CD4-positive, alpha-beta T cell treated with Interleukin-1 beta for 1 hour (primary cell): Measurements from ENCODE around the gene SYN1.

ENCODE experiments used
- DNase-seq, 2 donors: peaks; one replicate each; pipeline ENCODE4 v3.0.0-alpha.2; 2020 to 2022

The SYN1 gene

DNA sequence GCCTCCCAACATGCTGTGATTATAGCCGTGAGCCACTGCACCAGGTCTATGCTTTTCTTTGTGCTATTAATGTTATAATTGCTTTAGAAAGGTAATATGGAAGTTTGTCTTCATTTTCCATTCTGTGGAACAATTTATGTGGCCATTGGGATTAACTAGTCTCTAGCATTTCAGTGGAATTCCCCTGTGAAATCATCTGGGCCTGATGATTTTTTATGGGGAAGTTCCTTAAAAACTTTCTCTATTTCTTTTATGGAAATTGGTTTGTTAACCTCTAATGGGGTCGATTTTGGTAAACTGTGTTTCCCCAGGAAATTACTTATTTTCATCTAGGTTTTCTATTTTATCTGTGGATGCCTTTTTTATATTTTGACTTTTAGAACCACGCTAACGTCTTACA is 26.1 kb downstream of the SYN1 start:
- no peak for DNase-seq

DNA sequence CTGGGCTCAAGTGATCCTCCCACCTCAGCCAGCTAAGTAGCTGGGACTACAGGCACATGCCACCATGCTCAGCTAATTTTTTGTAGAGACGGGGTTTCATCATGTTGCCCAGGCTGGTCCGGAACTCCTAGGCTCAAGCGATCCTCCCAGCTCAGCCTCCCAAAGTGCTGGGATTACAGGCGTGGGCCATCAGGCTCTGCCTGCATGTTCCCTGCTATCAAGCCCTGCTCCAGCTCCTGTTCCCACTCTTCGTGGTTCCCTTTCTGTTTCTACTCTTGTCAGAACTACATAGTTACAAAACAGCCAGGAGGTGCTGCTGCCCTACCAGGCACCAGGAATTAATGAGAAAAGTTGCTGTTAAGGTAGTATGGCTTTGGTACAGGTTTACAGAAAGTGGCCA is 28.7 kb downstream of the SYN1 start:
- DNase-seq = no peak

DNA sequence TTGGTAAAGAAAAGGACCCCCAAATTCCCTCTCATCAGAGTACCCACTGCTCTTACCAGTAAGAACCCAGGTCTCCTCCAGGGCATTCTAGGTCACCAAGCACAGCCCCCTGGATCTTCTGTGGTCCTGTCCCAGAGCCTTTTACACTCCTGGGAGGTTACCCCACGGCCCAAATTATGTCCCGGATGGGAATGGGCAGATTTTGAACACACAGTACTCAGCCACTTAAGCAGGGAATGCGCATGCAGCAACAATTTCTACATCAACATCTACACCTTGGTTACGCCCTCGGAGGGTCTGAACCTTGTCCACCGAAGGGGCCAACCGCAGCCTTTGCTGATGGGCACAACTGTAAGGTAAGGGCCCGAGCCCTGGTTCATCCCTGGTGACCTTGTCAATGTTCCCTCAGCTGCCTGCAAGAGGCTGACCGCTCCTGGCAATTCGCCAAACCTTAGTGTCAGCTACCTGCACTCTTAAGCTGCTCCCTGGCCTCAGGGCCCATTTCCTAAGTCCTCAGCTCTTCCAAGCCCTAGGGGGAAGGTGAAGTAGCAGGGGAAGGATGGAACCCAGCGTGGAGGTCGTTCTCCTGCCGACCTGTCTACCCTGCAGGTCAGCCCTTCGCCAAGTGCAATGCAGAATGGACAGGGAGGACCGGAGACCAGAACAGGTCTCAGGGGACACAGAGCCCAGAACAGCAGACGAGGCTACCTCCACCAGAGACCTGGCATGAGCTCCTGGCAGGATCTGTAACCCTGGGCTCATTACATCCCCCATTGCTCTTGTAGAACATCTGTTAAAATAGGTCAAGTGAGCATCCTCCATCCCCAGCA is 31.5 kb downstream of the SYN1 start:
- DNase-seq = no peak

DNA sequence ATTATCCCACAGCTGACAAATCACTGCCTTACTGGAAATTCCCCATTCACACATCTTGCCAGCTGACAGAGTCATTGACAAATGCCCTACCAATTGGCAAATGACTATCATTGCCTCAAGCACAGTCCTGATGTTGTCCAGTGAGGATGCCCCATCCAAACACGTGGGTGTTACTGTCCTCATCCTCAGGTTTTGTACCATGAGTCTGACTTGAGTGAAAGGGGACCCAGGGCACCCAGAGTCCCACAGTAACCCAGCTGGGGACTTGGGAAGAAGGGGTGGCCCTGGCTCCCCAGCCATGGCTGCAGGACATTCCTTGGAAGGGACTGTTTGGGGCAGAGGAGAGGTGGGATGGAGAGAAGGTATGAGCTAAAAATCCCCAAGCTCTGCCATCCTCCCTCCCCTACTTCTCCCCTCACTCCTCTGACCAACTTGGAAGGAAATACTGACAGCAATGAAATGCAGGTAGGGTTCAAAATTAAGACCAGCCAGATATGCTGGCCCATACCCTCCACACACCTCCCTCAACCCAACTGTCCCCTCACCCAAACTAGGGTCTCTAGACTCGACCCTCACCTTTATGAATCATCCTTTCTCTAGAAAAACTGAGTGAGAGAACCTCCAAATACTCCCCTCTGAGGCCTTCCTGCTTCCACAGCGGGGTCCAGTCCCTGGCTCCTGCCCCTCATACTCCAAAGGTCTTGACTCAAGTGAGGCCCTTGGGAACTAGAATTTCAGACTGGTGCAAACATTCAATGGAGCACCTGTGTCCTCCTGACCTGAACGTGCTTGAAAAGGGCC is 32.4 kb downstream of the SYN1 start:
- DNase-seq = no peak

DNA sequence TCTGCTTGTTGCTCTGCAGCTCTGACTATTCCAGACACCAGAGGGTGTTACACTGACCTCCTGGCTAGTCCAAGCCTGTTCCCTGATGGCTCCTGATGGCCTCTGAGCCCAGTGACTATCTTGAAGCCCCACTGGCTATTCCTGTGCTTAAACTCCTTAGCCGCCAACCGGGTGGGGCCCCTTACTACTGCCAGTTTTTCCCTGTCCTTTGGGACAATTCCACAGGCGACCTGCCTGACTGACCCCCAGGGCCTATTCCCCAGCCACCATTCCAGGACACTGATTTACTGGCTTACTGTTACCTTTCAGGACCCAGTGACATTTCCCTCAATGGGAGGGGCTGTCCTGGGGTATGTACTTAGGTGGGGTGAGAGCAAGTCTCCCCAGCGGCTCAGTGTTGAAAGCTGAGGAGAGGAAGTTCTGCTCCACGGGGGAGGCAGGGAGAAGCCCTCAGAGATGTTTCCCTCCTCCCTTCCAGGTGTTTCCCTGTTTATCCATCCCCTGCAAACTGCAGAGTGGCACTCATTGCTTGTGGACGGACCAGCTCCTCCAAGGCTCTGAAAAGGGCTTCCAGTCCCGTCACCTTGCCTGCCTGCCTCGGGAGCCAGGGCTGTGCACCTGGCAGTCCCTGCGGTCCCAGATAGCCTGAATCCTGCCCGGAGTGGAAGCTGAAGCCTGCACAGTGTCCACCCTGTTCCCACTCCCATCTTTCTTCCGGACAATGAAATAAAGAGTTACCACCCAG is 33.4 kb downstream of the SYN1 start:
- DNase-seq = no peak

DNA sequence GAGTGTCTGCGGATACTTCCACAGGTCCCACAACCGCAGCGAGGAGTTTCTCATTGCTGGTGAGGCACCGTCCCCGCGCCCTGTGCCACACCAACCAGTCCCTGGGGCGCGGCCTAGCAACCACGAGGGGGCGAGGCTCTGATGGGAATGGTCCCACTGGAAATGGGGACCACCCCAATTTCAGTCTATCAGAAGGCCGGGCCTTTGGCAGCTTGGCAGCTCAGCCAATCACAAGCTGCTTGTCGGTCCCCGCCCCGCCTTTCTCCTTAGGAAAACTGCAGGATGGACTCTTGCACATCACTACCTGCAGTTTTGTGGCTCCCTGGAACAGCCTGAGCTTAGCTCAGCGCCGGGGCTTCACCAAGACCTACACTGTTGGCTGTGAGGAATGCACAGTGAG is 34.4 kb downstream of the SYN1 start:
- DNase-seq = no peak

DNA sequence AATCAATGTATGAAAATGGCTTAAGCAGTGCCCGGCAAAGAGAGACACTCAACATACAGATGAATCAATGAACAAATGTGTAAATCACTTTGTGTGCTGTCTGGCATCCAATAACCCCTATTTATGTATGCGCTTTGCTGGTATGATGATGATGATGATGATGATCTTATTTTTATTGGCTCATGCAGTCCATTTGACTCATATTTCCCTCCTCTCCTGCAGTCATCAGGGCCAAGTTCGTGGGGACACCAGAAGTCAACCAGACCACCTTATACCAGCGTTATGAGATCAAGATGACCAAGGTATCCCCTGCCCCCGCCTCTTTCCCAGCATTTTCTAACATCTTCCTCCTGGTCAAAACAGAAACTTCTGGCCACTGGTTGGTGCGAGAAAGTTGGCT is 34.9 kb downstream of the SYN1 start:
- no peak for DNase-seq

DNA sequence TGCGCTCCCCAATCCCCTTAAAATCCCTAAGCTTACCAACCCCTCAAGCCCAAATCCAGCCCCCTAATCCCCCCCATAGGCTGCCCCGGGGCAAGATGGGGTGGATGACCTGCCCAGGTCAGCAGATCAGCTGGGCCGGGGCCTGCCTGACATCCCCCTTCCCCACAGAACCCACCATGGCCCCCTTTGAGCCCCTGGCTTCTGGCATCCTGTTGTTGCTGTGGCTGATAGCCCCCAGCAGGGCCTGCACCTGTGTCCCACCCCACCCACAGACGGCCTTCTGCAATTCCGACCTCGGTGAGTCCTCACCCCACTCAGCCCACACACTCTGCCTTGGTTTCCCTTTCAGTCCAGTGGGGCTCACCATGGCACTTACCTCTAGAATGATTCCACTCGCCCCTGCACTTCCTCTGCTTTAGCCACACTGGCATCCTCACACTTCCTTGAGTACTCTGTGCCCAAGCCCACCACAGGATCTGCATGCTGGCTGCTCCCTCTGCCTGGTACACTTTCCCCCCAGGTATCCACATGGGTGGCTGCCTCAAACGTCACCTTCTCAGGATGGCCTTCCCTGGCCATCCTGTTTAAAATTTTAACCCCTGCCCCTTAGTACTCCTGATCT is 36.3 kb downstream of the SYN1 start:
- no peak for DNase-seq

DNA sequence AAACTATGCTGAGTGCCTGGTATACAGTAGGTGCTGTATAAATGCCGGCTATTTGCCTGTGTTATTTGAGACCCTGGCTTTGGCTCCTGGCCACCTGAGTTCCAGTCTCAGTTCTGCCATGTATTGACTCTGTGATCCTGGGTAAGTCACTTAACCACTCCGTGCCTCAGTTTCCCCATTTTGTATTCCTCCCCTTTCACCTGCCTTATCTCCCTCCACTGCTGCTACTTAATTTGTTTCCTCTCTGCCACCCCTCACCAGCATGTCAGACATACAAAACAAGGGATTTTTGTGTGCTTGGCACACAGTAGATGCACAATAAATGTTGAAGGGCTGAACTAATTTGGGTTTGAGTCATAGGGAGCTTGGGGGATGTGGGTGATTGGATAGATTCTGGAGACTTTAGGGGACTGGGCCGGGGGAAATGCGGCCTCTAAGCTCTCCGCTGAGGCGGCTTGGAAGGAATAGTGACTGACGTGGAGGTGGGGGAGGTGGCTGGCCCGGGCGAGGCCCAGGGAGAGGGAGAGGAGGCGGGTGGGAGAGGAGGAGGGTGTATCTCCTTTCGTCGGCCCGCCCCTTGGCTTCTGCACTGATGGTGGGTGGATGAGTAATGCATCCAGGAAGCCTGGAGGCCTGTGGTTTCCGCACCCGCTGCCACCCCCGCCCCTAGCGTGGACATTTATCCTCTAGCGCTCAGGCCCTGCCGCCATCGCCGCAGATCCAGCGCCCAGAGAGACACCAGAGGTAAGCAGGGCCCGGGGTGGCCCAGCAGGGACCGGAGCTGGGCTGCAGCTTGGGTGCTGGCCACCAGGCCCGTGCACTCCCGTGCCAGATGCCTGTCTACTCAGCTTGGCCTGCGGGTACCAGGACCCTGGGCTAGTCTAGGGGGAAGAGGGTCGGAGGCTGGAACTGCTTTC is 37.7 kb downstream of the SYN1 start, which contains the start of gene TIMP1:
TSS of gene TIMP1 (plus strand) at position 706 of the 917 bp plus-strand sequence. CDS start 980 bp downstream, outside the sequence.
- peak; percentile 81 to 86 for DNase-seq

DNA sequence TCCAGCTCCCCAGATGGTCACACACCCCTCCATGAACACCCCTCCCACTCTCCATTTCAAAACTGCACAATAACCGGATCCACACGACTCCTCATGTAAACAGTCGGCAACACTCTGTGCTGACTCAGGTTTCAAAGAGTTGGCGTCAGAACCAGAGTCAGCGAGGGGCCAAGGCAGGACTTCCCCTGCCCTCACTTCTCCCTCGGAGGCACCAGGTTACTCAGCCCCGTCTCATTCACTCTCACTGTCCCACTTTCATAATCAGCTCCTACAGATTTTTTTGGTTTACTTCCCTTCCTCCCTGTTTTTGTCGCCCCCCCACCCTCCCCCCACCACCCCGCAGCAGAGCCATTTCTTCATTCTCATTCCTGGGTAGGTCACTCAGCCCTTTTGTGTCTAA is 40.1 kb downstream of the SYN1 start:
- peak; percentile 18 to 69 for DNase-seq

DNA sequence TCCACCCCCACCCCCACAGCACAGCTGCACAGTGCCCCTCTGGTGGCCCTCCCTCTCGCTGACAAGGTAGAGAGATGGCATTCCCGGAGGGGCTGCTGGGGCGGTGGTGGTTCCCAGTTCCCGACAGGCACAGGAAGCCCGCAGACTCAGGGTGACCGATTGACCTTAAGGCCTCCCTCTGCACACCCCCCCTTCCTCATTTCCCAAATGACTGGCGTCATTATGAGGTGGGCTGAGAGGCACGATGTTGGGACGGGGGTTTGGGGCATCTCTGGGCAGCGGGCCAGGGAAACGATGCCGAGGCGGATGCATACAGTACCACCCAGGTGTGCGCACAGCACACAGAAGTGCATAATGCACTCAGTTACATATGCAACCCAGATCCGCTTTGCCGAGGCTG is 41.0 kb downstream of the SYN1 start:
- peak in 1 of 2 donors; percentile 36 for DNase-seq

DNA sequence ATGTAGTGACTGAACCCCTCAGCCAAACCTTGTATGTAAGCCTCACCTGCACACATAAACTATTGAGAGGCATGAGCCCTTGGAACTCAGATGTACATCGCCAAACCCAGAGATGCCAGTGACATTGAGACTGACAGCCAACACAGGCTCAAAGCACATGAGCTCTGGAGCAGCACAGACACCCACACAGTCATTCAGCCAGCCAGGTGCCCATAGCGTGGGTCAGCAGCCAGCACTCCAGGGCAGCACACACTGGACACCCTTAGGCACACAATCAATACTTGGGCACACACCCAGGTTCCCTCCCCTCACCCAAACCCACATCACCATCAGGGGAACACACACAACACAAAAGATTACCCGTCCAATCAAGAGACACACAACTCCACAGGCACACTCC is 41.8 kb downstream of the SYN1 start:
- DNase-seq = no peak

DNA sequence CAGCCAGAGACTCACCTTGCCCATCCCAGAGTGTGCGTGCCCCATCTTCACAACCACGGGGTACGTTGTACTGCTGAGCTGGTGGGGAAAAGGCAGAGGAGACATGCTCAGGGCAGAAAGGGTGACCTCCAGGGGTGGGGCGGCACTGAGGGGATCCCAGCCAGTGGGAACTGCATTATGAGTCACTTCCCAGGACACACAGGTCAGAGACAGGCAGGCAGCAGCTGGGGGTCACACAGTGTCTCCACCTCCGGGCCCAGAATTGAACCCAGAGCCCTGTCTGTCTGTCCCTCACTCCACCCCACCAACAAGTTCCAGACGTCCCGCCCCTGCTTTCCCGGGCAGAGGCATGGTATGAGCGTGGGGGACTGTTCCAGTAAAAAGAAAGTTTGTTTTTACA is 42.2 kb downstream of the SYN1 start:
- DNase-seq = no peak

DNA sequence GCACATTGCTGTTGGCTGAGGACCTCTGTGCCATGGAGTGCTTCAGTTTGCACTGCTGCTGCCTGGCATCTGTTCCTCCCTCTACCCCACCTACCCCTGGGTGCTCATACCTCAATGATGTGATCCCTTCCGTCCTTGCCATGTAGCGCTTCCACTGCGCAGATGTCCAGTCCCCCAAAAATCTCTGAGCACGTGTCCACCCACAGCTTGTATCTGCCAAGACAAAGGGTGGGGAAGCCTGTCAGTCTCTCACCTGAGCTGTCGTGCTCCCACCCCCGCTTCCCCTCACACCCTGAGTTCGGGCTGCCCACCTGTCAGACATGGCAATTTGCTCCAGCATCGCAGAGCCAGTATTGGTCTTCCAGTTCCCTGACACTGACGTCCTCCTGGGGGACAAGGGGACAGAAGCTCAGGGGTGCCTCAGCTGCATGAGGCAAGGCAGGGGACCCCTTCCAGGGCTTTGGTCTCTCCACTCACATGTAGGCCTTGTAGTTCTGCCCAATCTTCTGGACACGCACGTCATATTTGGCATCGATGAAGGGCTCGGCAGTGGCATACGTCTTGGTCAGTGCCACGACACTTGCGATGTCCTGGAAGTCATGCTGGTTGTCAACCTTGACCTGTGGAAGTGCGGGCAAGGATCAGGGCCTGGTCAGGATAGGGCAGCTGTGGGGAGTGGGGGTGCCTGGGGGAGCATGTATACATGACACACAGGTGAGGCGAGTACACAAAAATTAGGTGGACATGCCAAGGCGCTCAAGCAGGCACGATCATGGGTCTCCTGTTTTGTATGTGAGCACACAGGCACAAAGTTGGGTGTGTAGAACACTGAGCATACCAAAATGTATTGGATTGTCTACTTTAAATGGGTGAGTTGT is 43.4 kb downstream of the SYN1 start:
- no peak for DNase-seq

DNA sequence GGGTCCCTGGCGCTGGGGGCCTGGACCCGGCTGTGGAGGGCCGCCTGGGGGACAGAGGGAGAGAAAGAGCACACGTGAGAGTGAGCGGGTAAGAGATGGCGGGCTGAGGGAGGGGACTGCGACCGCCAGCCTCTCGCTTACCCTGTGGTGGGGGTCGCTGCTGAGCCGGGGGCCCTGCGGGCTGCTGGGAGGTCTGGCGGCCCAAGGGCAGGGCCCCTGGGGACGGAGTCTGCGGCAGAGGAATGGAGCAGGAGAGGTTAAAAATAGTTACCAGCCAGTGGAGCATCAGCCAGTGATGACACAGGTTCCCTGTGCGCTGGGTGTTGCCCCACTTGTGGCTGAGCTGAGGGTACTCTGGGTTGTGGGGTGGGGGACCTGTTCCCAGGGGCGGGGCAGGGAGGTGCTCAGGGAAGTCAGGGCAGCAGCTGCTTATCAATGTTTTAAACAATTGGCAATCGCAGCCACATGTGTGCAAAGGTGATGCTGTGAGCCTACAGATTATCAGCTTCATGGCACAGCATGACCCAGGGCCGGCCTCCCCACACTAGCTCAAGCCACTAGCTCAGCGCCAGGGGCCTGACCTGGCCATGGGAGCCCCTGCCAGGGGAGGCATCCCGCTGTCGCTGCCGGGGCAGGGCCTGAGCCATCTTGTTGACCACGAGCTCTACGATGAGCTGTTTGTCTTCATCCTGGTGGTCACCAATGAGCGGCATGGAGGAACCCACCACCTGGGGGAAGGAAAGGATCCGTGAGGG is 44.9 kb downstream of the SYN1 start:
- DNase-seq = no peak

DNA sequence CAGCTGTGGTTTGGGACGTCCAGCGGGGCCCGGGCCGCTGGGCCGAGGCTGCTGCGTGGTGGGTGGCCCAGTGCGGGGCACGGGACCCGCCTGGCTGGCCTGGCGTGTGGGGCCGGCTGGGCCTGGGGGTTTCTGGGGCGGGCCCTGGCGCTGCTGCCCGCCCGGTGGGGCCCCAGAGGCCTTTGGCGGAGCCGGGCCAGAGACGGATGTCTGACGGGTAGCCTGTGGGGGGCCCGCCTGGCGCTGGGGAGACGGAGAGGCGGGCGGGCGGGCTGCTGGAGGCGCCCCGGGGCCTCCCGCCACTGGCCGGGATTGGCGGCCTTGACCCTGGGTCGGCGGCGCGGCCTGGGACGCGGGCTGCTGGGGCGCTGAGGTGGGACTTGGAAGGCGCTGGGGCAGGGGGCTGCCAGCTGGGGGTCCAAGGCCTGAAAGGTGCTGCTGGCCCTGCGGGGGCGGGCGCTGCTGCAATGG is 45.5 kb downstream of the SYN1 start:
- no peak for DNase-seq

DNA sequence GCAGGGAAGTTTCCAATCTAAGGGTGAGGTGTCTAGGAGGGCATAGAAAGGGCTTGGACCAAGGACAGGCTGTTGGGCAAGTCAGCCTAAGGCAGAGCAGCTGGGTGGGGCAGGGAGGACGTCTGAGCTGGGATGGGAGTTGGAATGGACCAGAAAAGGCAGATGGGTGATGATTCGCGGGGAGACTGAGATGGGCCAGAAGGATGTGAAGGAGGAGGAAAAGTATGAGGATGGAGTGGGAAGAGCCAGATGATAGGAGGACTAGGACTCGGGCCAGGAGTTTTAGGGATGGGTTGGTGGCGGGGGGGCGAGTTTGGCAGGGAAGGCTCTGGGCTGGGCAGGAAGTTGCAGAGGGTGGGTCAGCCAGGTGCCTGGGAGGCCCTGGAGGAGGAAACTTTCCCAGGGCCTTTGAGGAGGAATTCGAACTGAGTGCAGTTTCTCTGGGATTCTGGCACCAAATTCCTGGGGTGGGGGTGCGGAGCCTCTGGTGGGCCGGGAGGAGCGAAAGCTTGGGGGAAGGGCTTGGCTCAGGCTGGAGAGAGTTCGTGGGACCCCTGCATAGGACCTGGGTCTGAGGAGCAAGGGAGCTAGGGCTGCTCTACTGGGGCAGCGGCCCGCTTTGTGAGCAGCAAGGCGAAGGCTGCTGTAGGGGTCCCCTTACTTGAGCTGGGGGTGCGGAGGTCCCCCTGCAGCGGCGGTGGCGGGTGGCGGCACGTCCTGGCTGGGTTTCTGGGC is 46.1 kb downstream of the SYN1 start:
- no peak for DNase-seq

DNA sequence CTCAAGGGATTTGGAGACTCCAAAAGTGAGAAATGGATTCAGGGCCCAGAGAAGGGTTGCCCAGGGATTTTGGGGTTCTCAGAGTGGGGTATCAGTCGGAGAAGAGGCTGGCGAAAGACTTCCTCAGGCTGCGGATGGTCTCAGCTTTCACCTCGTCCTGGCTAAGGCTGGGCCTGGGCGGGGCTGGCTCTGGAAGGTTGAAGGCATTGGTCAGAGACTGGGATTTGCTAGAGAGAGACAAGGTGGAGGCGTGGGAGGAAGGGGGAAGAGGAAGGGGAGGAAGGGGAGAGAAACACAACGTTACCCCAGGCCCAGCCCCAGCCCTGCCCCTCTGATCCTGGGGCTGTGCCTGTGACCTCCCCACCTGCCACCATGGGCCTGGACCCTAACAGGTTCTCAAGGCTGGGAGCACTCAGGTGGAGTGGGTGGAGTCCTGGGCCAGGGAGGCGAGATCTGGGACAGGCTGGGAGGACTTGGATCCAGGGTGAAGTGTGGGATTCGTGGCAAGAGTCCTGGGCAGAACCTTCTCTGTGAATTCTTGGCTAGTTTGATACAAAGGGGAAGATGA is 46.8 kb downstream of the SYN1 start:
- DNase-seq = no peak

DNA sequence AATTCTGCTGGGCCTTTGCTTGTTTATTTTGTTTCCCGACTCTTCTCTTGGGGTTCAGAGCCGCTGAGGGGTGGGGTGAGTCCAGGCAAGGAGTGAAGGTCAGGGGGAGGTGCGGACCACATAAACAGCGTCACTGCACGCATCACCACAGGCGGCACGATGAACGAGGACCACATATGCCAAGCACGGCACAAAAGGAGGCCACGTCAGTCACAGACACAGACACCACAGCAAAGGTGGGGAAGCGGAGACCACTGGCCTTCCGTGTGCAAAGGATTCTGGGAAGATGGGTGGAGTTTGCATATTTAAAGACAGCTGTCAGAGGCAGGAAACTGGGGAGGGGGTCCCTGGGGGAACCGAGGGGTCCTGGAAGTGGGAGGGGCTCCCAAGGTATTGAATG is 47.8 kb downstream of the SYN1 start:
- DNase-seq = no peak
